Caco-2 (cell line): ENCODE measurements around the gene ECE1. TPM values are rescaled to one million over a fixed set of nuclear protein-coding genes. Genes with fewer than 3 reads are reported as not detected.

ENCODE experiments used
- Bru-seq: library from RNA; stranded (reverse); fragments of 400-500 nt; gene quantifications from one replicate; lab custom pipeline; 2021; lab: Mats Ljungman, UMichigan
- BruChase-seq, 2 experiments: library from RNA; stranded (reverse); fragments of 400-500 nt; gene quantifications; one replicate each; lab custom pipeline; 2021; lab: Mats Ljungman, UMichigan
- BruUV-seq: library from RNA; stranded (reverse); fragments of 400-500 nt; replicated peaks from 2 replicates; lab custom pipeline; 2021; lab: Mats Ljungman, UMichigan
- CTCF ChIA-PET: fragments of 300-600 bp; sonication (Branson Sonifier 250); formaldehyde crosslinking; loops from one replicate; lab custom pipeline; 2022; ENCODE audit warnings: antibody characterized with exemption; lab: Charles Lee
- POLR2A ChIA-PET: fragments of 300-600 bp; sonication (Branson Sonifier 250); formaldehyde crosslinking; loops from one replicate; lab custom pipeline; 2022; ENCODE audit warnings: antibody characterized with exemption; lab: Charles Lee
- DNase-seq, 2 experiments: peaks; one replicate each; pipeline versions ENCODE4 v3.0.0 to v3.0.0-alpha.2; 2020 to 2022
- H3K27me3 ChIP-seq: replicated peaks from 2 replicates; pipeline ENCODE4 v1.6.0; 2011; ENCODE audit warnings: low read length; ENCODE audit not compliant: control insufficient read depth, insufficient read depth
- H3K36me3 ChIP-seq: 2 replicates; pipeline ENCODE4 v1.5.1; 2011; ENCODE audit warnings: low read length; ENCODE audit not compliant: control insufficient read depth, insufficient read depth
- H3K4me1 ChIP-seq: fragments of 250-450 bp; sonication (Bioruptor Pico); 2 replicates; pipeline ENCODE4 v1.5.1; 2020; ENCODE audit warnings: mild to moderate bottlenecking
- H3K4me3 ChIP-seq: 2 replicates; pipeline ENCODE4 v1.5.1; 2011; ENCODE audit warnings: low read depth, mild to moderate bottlenecking, control low read depth, low read length
- H3K9me3 ChIP-seq: fragments of 250-450 bp; sonication (Bioruptor Pico); 2 replicates; pipeline ENCODE4 v1.5.1; 2020; ENCODE audit warnings: mild to moderate bottlenecking, moderate library complexity
- H3K27ac Mint-ChIP-seq: one replicate; pipeline ENCODE4 v1.8.0; 2022; ENCODE audit warnings: mixed read lengths; ENCODE audit not compliant: unreplicated experiment
- H3K27me3 Mint-ChIP-seq: one replicate; pipeline ENCODE4 v1.8.0; 2022; ENCODE audit warnings: mixed read lengths; ENCODE audit not compliant: insufficient read depth, unreplicated experiment
- H3K36me3 Mint-ChIP-seq: one replicate; pipeline ENCODE4 v1.8.0; 2022; ENCODE audit warnings: mild to moderate bottlenecking, mixed read lengths; ENCODE audit not compliant: insufficient read depth, unreplicated experiment
- H3K4me1 Mint-ChIP-seq: one replicate; pipeline ENCODE4 v1.8.0; 2022; ENCODE audit warnings: low read depth, mixed read lengths; ENCODE audit not compliant: unreplicated experiment
- H3K4me3 Mint-ChIP-seq: one replicate; pipeline ENCODE4 v1.8.0; 2022; ENCODE audit warnings: mild to moderate bottlenecking, moderate library complexity, mixed read lengths; ENCODE audit not compliant: unreplicated experiment
- H3K9me3 Mint-ChIP-seq: one replicate; pipeline ENCODE4 v1.8.0; 2022; ENCODE audit warnings: mixed read lengths; ENCODE audit not compliant: unreplicated experiment
- intact Hi-C: fragments of 100-400 bp; cut with micrococcal nuclease; formaldehyde crosslinking; loops from one replicate; pipeline ENCODE4 v1.10.0; 2022; ENCODE audit not compliant: unreplicated experiment
- long read RNA-seq: library from polyadenylated mRNA; stranded (forward); transcript quantifications from one replicate; pipeline ENCODE4 v2.0.0, GENCODE V29; 2022
- total RNA-seq: library from RNA; stranded (reverse); gene quantifications from 2 replicates; pipeline ENCODE4 v1.2.3, GENCODE V29; 2022
- TF ChIP-seq, protein P1 (sequence below), 2 experiments: fragments of 200-600 bp in 1 of 2; IDR thresholded peaks; 1 replicate in 1 of 2; 2 replicates in 1 of 2; pipeline versions ENCODE4 v1.5.1 to v1.8.0; 2011 to 2022; ENCODE audit warnings: antibody characterized with exemption in 1 of 2, control low read depth in 1 of 2, inconsistent platforms in 1 of 2, low read depth in 1 of 2, low read length in 1 of 2, mild to moderate bottlenecking in 1 of 2, moderate library complexity in 1 of 2; ENCODE audit not compliant: insufficient read depth in 1 of 2, severe bottlenecking in 1 of 2, unreplicated experiment in 1 of 2

ECE1 gene
- total RNA-seq, result 49.6 and 50.2 TPM in 2 replicates
- Bru-seq, nascent RNA, result percentile 60 among the genes with signal in this experiment
- percentile 55 among the genes with signal in this experiment for BruChase-seq, experiment 1, labeled RNA remaining after a 2-hour chase
- percentile 65 among the genes with signal in this experiment for BruChase-seq, experiment 2, labeled RNA remaining after a 6-hour chase
- long read RNA-seq, full-length matches to known transcripts, result 41 of 75 reads
- long read RNA-seq, partial matches to known transcripts, result 7 of 75 reads
- long read RNA-seq, other reads (novel, unspliced or antisense), result 27 of 75 reads

DNA sequence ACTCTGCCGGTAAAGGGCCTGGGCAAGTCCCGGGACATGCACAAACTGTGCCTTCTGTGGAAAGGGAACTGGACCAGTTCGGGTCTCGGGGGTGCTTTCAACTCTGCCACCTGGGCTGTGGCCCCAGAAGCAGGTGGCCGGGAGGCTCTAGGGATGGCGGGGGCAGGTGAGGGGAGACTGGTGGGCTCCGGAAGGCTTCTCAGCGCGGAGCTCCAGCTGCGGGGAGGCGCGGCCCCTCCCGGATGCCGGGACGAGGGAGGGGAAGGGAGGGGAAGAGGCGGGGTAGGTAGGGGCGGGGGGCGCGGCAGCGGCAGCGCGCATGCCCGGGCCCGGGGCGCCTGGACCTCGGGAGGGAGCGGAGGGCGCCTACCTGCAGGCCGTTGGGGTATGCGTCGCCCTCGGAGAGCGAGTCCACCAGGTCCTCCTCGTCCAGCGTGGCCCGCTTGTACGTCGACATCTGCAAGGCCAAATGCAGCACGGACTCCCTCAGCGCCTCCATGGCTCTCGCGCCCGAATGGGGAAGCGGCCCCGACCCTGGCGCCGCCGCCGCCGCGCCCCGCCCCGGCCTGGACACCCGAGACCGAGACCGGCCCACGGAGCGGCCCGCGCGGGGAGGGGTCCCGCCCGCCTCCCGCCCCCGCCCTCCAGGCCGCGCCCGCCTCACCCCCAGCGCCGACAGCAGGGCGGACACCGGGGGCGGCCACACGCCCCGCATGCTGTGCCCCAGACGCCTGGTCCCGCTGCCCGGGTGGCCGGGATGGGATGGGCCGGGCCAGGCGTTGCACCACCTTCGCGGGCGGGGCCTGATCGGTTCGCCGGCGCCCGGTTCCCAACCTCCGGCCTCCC lies at the start of gene ECE1:
ECE1 (minus strand) TSS at position 764 of the 846 bp plus-strand sequence; CDS start at position 715, 49 bp downstream.
- H3K27ac Mint-ChIP-seq, result no peak within 1 kb of the TSS
- no peaks in the 10 kb centered on the region for H3K9me3 Mint-ChIP-seq
- no peaks in the 10 kb centered on the region for H3K4me1 Mint-ChIP-seq
- peak within 1 kb of the TSS; percentile 74 for H3K4me3 Mint-ChIP-seq
- BruUV-seq, result no TSS peak
- peaks cover 3% of the 10 kb centered on the region; the same call in 1 of the 2 replicates for H3K4me1 ChIP-seq
- DNase-seq, result peak; percentile 54 to 67
- peaks cover 7% of the 10 kb centered on the region for H3K36me3 Mint-ChIP-seq
- intact Hi-C loops, result no loop called here
- CTCF ChIA-PET, result interaction anchor here (0.5 to 0.6 kb wide), 3 partner anchors 30 to 64 kb away, joined by 3 read pairs; no protein-coding TSS in a partner anchor
- POLR2A ChIA-PET, result interaction anchor here (1.0 kb wide), 1 partner anchor 55 kb away, joined by 3 read pairs; no protein-coding TSS in a partner anchor
- H3K4me3 ChIP-seq, result peak within 1 kb of the TSS; percentile 89
- H3K36me3 ChIP-seq, result no peaks in the 10 kb centered on the region
- no peaks in the 10 kb centered on the region for H3K9me3 ChIP-seq
- TF ChIP-seq, protein P1, sequence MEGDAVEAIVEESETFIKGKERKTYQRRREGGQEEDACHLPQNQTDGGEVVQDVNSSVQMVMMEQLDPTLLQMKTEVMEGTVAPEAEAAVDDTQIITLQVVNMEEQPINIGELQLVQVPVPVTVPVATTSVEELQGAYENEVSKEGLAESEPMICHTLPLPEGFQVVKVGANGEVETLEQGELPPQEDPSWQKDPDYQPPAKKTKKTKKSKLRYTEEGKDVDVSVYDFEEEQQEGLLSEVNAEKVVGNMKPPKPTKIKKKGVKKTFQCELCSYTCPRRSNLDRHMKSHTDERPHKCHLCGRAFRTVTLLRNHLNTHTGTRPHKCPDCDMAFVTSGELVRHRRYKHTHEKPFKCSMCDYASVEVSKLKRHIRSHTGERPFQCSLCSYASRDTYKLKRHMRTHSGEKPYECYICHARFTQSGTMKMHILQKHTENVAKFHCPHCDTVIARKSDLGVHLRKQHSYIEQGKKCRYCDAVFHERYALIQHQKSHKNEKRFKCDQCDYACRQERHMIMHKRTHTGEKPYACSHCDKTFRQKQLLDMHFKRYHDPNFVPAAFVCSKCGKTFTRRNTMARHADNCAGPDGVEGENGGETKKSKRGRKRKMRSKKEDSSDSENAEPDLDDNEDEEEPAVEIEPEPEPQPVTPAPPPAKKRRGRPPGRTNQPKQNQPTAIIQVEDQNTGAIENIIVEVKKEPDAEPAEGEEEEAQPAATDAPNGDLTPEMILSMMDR (IDR thresholded peaks at IDR 0.05; ENCODE audit: insufficient read depth in 1 of 2, low read depth in 1 of 2, low read length in 1 of 2, severe bottlenecking in 1 of 2, unreplicated experiment in 1 of 2), result no peak
- no peaks in the 10 kb centered on the region for H3K27me3 Mint-ChIP-seq
- no peaks in the 10 kb centered on the region for H3K27me3 ChIP-seq

DNA sequence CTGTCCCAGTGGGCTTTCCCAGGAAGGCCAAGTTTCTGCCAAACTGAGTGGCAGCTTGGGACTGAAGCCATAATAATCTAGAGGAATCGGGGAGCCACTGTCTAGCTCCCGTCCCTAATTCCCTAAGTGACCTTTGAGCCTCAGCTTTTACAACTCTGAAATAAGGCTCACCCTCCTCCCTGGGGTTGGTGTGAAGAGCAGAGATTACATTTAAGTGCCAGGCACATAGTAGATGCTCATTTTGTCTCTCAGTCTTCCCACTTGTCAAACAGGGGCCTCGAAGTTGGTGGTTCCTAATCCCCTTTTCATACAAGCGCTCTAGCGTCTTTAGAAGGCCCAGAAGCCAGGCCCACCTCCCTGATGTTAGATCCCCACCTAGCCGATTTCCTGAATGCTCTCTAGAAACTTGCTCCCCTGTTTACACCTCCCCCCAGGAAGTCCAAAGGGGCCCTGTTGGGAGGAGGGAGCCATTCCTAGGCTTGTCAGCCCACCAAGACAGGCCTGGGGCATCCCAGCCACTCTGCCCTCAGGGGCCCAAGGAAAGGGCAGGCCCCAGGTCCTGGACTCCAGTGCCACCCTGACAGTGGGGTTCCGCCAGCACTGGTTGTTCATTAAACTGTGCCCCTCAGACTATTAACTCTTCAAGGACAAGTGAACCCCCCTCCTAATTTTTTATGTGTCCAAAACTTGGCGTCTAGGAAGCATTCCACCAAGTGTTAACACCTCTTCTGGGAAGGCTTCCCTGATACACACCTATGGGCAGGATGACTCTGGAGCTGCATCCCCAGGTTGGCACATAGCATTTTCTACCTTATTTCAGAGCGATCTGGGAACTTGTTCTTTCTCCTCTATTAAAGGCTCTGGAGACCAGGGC lies 49.3 kb upstream of the ECE1 start:
- DNase-seq, result no peak
- intact Hi-C loops, result no loop called here
- Mint-ChIP-seq H3K4me1 (peaks cover 21% of the 10 kb centered on the region), H3K9me3 (no peaks in the 10 kb centered on the region), H3K36me3 (no peaks in the 10 kb centered on the region), H3K27me3 (no peaks in the 10 kb centered on the region), H3K4me3 (no peak overlapping the region), H3K27ac (no peak overlapping the region)
- peaks cover 17% of the 10 kb centered on the region for H3K4me1 ChIP-seq
- H3K4me3 ChIP-seq, result no peak overlapping the region
- BruUV-seq, result no TSS peak
- no peaks in the 10 kb centered on the region for H3K27me3 ChIP-seq
- POLR2A ChIA-PET, result interaction anchor here (1.0 kb wide), 1 partner anchor 88 kb away, joined by 3 read pairs; no protein-coding TSS in a partner anchor
- H3K36me3 ChIP-seq, result 0 out of 2 replicates have a peak, but pooled peaks cover 3% of the 10 kb centered on the region
- no peaks in the 10 kb centered on the region for H3K9me3 ChIP-seq
- TF ChIP-seq, protein P1 (IDR thresholded peaks at IDR 0.05; ENCODE audit: insufficient read depth in 1 of 2, low read depth in 1 of 2, low read length in 1 of 2, severe bottlenecking in 1 of 2, unreplicated experiment in 1 of 2), result no peak
- CTCF ChIA-PET, result interaction anchor here (0.7 to 1.6 kb wide), 5 partner anchors 28 to 92 kb away, joined by 3 to 6 read pairs (median 3); no protein-coding TSS in a partner anchor
